ENCODE results near the gene STIM1.
A peak's percentile ranks its signal among the peaks of the same experiment; 100 is the strongest.
"Not testable (repeated sequence)": the region's sequence is repeated elsewhere in the genome, so short reads cannot be mapped to it uniquely, and the experiment has no call there.

Gene STIM1

GRCh38 chr11:3854977-3855807, at the start of gene STIM1:
Gene STIM1, plus strand, starts transcription at chr11:3855664. Its CDS starts 607 bp downstream, at chr11:3856271.
- peak; percentile 98 for DNase-seq

- DNase-seq = peak; percentile 57
Observed at GRCh38 chr11:3807909-3808860, 47.3 kb upstream of the STIM1 start, which contains the start of gene PGAP2. Gene PGAP2, plus strand, starts transcription at chr11:3808560. Its CDS starts 2,700 bp downstream, at chr11:3811260.

- no peak for DNase-seq
Observed at GRCh38 chr11:3808861-3809623, 46.4 kb upstream of the STIM1 start.

- no peak for DNase-seq
Observed at GRCh38 chr11:3809624-3809928, 45.9 kb upstream of the STIM1 start.

- no peak for DNase-seq
Observed at GRCh38 chr11:3810446-3810845, 45.0 kb upstream of the STIM1 start.

GRCh38 chr11:3810951-3811350, 44.5 kb upstream of the STIM1 start:
- DNase-seq = no peak

GRCh38 chr11:3814832-3815231, 40.6 kb upstream of the STIM1 start:
- DNase-seq = not testable (repeated sequence)

GRCh38 chr11:3815845-3816244, 39.6 kb upstream of the STIM1 start:
- no peak for DNase-seq

GRCh38 chr11:3816673-3817072, 38.8 kb upstream of the STIM1 start:
- no peak for DNase-seq

- no peak for DNase-seq
Observed at GRCh38 chr11:3817181-3817800, 38.2 kb upstream of the STIM1 start.

GRCh38 chr11:3820971-3821370, 34.5 kb upstream of the STIM1 start:
- no peak for DNase-seq

GRCh38 chr11:3822312-3822711, 33.2 kb upstream of the STIM1 start:
- DNase-seq = no peak

GRCh38 chr11:3823303-3823702, 32.2 kb upstream of the STIM1 start:
- no peak for DNase-seq

GRCh38 chr11:3823762-3824506, 31.5 kb upstream of the STIM1 start:
- DNase-seq = no peak

- peak; percentile 77 for DNase-seq
Observed at GRCh38 chr11:3824714-3825472, 30.6 kb upstream of the STIM1 start.

- no peak for DNase-seq
Observed at GRCh38 chr11:3825473-3826154, 29.9 kb upstream of the STIM1 start.

GRCh38 chr11:3826721-3827120, 28.7 kb upstream of the STIM1 start:
- DNase-seq = no peak

- no peak for DNase-seq
Observed at GRCh38 chr11:3827434-3828186, 27.9 kb upstream of the STIM1 start.

GRCh38 chr11:3830088-3830487, 25.4 kb upstream of the STIM1 start:
- DNase-seq = no peak

GRCh38 chr11:3830730-3831129, 24.7 kb upstream of the STIM1 start:
- DNase-seq = no peak
